DMS 273 treated with DMSO at 0.1 percent for 48 hours (cell line): ENCODE results near the gene FILIP1L.

Experiments
- DNase-seq: peaks from one replicate; lab custom pipeline; 2025; lab: John Stamatoyannopoulos, UW

The FILIP1L gene

DNA sequence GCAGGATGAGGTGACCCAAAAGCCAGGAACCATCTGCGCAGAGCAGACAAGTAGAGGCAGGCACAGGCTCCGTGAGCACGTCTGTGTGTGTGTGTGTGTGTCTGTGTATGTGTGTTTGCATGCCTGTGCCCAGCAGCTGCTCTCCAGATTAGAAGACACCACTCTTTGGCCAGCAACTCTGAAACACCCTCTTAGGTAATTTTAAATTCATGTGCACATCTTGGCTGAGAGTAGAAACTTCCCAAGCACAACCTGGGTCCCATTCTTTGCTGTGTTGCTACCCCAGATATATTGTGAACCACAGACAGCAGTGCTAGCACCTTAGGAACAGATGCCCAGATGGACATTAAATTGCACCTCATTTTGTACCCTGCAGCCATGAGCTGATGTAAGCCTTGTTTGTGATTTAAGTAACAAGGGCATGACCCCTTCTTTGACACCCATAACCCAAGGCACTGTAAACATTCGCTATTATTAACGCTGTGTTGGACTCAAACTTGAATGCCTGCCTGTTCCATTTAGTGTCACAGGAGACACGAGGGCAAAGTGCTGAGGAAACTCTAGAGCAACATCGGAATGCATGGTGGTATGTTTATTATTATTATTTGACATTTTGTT, at the start of gene FILIP1L:
FILIP1L (minus strand) TSS at position 89 of the 618 bp plus-strand sequence.
- DNase-seq: peak; percentile 41

DNA sequence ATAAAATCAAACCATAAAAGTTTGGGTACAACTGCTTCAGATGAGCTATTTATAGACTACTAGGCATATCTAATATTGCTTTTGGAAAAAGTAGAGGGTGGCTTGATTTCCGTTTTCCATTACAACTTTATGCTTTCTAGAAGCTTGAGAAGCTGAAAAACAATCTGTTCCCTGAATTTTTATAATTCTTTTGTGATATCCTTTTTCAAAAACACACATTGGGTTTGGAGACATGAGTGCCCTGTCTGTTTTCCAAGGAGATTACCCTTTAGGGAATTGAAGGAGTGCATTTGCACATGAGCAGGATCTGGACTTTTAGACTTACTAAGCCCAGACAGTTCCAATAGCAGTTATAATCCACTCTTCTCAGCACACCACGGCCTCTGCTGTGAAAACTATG, 49.5 kb upstream of the FILIP1L start:
- no peak for DNase-seq

DNA sequence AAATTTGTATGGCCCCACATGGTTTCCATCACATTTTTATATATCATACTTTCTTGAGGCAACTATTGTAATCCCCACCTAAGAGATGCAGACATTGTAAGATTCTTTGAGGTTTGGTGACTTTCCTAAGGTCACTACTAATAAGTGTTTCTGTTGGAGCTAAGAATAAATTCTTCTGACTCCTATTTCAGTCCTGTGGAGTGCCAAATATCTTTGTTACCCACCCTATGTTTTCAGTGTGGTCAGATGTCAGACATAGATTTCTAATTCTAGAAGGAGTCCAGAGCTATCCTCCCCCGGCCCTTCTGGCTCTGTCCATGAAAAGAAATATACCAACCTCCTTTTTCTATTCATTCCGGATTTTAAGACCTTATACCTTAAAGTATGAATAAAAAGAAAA, 46.2 kb upstream of the FILIP1L start:
- no peak for DNase-seq

DNA sequence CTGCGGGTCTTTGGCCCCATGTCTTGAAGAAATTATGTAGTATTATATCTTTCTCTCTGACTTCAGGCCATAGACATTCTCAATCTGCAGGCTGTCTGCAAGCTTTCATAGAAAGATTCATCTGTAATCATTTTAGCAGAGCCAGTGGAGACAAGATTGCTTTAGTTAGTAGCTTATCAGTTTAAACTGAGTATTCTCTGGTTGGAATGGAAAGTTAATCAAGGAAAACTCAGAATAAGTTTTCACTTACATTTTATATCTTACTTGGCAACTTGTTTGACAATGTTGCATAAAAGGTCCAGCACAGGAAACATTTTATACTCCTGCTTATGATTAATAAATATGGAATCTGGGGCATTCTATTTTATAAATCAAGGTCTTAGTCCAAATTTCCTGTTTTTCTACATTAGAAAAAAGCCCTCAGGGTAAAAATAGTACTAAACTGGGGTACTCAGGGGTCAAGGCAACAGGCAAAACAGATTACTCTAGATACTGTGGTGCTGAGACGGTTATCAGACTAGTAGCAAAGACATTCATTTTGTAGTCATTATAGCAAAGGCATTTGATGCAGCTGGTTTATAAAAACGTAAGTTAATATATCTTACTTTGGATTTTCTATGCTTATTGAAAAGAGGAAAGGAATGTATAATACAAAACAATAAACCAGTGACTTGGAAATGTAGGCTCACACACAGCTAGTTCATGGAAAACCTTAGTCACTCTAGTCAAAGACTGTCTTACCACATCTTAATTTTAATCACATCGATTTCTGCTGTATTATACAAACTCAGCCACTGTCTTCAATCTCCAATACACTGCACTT, 45.2 kb upstream of the FILIP1L start:
- DNase-seq: no peak

DNA sequence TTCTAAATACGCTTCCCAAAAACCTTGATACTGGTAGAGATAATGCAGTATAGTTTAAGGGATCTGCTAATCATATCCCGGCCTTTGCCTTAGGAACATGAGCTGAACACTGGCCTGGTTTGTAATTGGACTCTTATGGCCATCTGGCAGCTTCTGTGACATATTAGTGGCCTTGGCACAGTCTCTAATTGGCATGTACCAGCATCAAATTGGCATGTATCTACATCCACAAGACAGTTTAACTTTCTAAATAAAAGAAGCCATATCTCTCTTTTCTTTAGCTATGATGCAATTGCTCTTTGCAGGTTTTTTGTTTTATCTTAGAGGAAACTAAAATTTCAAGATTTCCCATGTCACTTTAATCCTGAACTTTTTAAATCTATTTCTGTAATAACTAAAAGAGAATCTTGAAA, 44.6 kb upstream of the FILIP1L start:
- peak; percentile 94 for DNase-seq

DNA sequence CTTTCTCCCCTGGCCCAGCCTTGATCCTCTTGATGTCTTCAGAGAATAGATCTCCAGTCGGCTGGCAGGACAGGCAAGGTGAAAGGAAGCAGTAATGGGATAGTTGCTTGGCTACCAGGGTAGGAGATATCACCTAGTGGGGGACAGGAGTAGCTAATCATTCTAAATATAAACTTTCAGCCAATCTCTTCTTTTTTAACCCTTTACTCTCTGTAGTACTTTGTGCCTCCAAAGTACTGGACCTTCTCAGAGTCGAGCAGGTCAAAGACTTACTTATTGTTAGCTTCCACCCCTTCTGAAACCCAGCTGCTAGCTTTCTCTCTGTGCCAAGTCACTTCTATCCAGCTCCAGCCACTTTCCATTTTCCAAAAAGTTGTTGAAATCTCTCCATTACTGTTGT, 43.4 kb upstream of the FILIP1L start:
- DNase-seq: no peak

DNA sequence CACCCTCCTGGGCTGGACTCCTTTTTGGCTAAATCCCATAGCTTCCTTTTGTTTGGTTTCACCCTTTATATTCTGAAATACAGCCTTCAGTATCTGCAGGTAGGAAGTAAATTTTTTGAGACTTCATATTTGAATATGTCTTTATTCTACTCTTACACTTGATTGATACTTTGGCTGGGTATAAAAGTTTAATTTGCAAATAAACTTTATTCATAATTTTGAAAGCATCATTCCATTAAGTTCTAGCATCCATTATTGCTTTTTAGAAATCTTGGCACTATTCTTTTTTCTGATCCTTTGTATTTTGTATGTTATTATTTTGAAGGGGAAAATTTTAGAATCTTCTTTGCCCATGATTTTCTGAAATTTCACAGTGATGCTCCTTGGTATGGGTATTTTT, 41.3 kb upstream of the FILIP1L start:
- DNase-seq: no peak

DNA sequence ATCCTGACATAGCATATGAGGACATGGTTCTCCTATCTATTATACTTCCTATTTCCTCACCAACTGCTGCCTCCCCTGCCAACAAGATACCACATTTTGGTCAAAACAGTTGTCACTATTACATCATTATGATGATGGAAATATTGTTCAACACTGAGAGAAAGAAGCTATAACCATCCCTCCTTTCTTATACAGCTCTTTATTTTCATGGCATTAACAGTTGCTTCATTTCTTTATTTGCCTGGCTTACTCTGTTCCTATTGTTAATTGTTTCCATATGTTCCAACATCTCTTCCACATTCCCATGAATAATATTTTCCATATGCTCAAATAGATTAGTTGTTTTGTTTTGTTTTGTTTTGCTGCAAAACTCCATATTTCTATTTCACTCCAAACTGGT, 40.8 kb upstream of the FILIP1L start:
- DNase-seq: no peak

DNA sequence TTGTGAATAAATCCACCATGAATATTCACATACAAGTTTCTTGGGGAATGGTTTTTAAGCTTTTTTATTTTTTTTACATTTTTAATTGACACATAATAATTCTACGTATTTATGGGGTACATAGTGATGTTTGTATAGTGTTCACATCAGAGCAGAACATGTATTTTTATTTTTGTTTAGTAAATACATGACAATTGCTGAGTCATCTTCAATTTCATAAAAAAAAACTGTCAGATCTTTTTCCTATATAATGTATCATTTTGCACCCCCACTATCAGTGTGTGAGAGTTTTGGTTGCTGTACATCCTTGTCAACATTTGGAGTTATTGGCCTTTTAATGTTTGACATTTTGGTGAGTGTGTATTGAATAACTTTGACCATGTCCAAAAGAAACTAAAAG, 39.9 kb upstream of the FILIP1L start:
- DNase-seq: no peak

DNA sequence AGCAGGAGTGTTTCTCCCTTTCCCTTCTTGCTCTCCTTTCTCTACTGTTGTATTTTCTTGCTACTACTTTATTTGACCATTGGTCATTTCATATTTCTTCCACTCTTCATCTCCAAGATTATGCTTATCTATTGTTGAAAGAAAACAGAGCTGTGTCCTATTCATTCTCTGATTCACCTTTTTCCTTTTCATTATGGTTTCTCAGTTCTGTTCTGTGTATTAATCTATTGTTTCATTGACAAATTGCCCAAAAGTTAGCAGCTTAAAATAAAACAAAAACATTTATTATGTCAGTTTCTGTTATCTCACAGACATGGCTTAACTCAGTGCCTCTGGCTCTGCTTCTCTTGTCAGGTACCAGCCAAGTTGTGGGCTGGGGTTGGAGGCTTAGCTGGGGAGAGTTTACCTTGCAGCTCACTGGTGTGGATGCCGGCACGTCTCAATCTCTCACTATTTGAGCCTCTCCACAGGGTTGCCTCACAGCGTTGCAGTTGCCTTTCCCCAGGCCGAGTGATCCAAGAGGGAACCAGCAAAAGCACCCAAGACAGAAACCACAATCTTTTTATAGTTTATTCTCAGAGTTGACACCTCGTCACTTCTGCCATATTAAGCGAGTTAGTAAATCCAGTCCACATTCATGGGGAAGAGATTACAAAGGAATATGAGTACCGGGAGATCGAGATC, 36.9 kb upstream of the FILIP1L start:
- no peak for DNase-seq

DNA sequence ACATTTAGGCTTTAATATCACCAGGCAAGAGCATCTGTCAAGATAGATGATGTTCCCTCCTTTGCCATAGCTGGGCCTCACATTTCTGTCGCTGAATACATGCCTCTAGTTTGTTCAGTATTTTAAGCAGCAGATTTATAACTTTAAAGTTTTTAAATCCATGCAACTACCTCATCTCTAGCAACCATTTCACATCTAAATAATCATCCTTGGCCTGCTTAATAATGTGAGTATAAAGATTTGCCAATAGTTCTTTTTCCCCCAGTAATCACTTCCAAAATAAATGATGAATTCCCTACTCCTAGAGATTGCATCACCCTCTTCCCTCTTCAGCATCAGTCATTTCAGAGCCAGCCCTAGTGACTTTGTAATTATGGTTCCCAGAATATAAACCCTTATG, 36.2 kb upstream of the FILIP1L start:
- no peak for DNase-seq

DNA sequence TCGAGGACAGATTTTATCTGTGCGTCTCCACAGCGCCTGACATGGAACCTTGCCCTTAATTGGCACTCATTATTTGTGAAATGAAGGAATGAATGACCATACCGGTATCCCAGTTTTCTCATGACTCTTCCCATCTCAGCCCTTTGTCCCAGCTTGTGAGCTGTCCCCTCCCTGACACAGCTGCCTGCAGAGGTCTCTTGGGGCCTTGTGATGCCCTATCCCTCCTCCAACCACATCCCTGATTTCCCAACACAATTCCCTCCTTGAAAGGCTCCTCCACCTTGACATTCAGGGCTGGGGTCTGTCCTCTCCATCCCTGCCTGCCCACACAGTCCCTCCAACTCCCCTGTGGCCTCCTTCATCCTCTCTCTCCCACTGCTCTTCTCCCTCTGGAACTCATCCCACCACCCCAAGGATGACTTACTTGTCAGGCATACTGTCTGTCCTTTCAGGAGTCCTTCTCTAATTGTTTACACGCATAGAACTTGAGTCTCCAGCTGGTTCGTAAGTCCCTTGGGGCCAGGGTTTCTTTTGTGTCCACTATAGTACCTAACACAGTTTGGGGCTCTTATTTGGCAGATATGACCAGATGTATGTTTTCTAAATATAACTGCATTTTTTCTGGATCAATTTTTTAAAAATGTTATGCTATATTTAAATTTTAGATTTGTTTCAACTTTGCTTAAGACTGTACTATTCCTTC, 35.6 kb upstream of the FILIP1L start:
- no peak for DNase-seq

DNA sequence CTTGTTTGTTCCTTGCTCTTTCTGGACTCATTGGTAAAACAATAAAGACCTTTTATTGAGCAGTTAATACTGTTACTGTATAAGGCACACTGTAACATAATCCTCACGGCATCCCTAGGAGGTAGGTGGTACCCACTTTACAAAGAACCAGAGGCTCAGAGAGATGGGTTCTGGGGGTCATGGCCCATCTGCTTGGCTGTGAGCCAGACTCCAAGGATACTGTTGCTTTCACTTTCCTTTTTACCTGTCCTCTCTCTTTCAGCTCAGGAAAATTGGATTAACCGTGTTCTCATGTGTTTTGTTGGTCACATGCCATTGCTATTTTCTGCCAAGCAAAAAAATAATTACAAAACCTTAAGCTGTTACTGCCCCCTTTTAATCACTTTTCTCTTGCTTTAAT, 34.8 kb upstream of the FILIP1L start:
- DNase-seq: no peak

DNA sequence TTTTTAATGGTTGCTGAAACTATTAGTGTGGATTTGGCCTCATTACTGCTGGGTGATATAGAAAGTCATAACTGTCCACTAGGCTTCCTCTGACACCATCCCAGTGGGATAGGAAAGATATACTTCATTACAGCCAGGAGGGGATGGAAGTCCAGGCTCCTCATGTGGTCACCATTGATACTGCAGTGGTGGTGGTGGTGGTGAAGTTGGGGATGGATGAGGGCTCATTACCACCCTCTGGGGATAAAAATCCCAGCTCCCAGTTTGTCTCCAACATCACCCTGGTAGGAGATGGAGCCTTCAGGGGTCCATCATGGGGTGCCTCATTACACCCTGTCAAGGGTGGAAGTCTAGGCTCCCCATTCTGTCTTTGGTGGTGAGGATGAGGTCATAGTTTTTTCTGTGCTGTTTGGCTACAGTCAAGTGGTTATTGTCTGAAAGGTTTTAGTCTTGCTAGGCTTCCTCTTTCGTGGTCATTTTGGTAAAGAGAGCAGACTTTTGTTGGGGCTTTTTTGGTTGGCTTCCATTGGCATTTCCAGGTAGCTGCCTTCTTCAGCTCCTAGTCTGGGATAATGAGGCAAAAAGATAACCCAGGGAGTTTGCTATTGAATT, 30.1 kb upstream of the FILIP1L start:
- DNase-seq: no peak

DNA sequence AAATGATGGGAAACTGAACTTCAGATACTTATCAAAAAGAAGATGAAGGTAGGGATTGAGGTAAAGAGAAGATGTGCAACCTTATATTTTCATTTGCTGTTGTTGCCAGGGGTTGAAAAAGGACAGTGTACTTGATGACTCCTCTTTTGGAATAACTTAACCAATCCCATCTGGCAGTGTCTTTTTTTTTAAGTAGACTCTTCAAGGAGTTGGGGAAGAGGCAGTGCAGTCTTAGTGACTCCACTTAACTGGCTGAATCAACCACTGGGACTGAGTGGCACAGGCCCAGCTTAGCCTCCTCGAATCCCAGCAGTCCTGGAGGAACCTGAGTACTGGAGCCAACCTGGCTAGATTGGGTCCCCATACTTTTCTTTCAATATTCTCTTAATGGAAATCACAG, 27.3 kb upstream of the FILIP1L start:
- no peak for DNase-seq

DNA sequence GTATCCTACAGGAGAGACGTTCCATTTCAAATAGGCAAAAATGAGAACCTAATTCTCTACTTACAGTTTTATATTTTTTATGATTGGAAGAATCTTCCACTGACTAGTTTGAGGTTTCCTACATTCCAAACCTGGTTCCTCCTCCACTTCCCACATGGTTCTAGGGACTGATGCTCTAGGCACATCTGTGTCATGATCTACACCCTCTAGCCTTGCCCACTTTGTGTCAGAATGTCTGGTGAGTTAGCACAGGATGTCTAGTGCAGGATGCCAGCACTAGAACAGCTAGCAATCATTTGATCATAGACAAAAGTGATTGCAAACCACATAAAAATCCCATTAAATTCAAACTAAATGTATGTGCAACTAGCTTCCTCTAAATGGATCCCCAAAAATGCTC, 26.7 kb upstream of the FILIP1L start:
- no peak for DNase-seq

DNA sequence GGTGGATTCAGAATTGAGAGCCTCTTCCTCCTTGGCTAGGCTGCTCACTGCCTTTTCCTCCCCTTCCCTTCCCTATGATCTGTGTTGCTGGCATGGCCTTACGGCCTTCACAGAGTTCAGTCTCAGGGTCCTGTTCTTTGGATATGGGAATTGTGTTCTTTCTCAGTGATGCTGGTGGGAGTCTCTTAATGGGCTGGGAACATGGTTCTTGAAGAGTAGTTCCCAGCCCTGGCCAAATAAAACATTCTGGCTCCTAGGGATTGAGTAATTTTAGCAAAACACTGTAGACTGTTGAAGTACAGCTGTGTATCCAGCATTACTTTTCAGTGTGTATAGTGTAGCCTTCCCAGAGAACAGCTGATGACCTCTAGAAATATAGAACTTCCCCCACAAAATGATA, 22.6 kb upstream of the FILIP1L start:
- no peak for DNase-seq

DNA sequence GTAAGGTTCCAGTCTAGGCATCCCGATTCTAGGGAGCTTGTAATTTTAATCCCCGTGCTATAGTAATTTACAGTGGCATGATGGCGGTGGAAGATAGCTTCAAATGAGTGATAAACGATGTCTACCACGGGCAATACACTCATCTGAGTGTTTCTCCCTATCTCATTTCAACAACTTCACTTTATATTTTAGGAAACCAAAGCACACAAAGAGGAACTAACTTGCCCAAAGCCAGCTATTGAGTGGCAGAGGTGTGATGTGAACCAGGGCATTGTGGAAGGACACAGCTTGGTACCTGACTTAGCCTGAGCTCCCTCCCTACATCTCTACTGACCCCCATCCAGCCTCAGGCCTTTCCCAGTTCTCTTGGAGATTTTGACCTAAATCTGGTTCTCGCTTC, 16.9 kb upstream of the FILIP1L start:
- no peak for DNase-seq

DNA sequence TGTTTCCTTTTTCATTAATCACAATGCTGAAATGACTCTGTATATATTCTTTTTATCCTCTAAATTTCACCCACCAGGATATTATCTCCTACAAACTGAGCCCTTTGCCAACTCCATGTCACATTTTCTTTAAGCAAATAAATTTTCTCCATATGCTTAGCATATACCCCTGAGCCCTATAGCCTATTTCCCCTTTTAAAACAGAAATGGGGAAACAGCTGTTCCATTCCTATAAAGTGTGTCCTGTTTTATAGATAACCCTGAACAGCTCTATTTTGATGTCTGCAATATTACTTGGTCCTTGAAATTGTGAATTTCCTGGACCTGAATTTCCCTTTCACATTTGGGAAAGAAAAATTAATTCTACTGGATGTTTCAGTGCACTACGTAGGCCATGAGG, 15.6 kb upstream of the FILIP1L start:
- DNase-seq: no peak

DNA sequence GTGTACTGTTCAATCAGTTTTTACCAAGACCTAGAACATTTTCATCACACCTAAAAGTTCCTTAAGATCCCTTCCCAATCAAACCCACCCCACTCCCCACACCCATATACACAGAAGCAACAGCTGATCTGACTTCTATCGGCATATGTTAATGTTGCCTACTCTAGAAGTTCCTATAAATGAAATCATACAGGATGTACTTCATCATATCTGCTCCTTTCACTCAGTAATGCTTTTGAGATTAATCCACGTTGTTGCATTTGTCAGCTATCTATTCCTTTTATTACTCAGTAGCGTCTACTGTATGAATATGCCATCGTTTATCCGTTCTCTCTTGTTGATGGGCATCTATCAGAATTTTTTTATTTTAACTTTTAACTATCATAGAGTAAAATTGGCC, 14.3 kb upstream of the FILIP1L start:
- DNase-seq: no peak

DNA sequence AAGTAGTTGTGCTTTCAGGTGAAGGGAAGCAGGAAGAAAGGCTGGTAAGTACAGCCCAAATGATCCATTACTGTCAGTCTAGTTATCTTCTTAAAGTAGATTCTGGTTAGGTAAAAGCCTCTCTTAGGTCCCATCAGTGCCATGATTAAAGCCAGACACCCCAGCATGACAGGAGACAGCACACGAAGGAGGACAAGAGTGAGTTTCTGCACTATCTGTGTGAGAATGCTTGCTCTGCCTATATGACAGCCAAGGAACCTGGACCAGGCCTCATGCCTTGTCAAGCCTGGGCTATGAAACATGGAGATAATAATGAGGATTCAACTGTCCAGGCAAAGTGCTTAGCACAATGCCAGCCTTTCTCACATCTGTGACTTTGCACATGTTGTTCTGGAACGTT, 13.5 kb upstream of the FILIP1L start:
- DNase-seq: no peak
